ENCODE data around the gene GALT.
"Not testable (repeated sequence)": the region's sequence is repeated elsewhere in the genome, so short reads cannot be mapped to it uniquely, and the experiment has no call there.

Gene GALT

GRCh38 chr9:34627716-34628655, 18.5 kb upstream of the GALT start:
- DNase-seq (ENCODE audit: low read depth): no peak

GRCh38 chr9:34628656-34629490, 17.6 kb upstream of the GALT start, which contains the start of gene ARID3C:
Gene ARID3C (minus strand): TSS chr9:34629066. CDS start chr9:34628014, 1,052 bp downstream.
- DNase-seq (ENCODE audit: low read depth): no peak

GRCh38 chr9:34629491-34629808, 17.0 kb upstream of the GALT start:
- no peak for DNase-seq (ENCODE audit: low read depth)

- no peak for DNase-seq (ENCODE audit: low read depth)
Measured at GRCh38 chr9:34630402-34631154, 15.9 kb upstream of the GALT start.

GRCh38 chr9:34633166-34633565, 13.3 kb upstream of the GALT start:
- DNase-seq (ENCODE audit: low read depth): no peak

GRCh38 chr9:34633851-34634550, 12.5 kb upstream of the GALT start:
- peak; percentile 61 for DNase-seq (ENCODE audit: low read depth)

GRCh38 chr9:34634551-34635248, 11.8 kb upstream of the GALT start:
- DNase-seq (ENCODE audit: low read depth): no peak

GRCh38 chr9:34635556-34635955, 10.9 kb upstream of the GALT start:
- DNase-seq (ENCODE audit: low read depth): no peak

GRCh38 chr9:34636791-34637355, 9.6 kb upstream of the GALT start:
- no peak for DNase-seq (ENCODE audit: low read depth)

GRCh38 chr9:34637356-34638137, 8.9 kb upstream of the GALT start, which contains the start of gene SIGMAR1:
Gene SIGMAR1 (minus strand): TSS chr9:34637787. CDS start chr9:34637697, 90 bp downstream.
- peak; percentile 88 for DNase-seq (ENCODE audit: low read depth)

GRCh38 chr9:34638138-34638445, 8.4 kb upstream of the GALT start:
- DNase-seq (ENCODE audit: low read depth): no peak

- not testable (repeated sequence) for DNase-seq (ENCODE audit: low read depth)
Measured at GRCh38 chr9:34639322-34639721, 7.2 kb upstream of the GALT start.

GRCh38 chr9:34642679-34643078, 3.8 kb upstream of the GALT start:
- no peak for DNase-seq (ENCODE audit: low read depth)

GRCh38 chr9:34644766-34645314, 1.6 kb upstream of the GALT start:
- DNase-seq (ENCODE audit: low read depth): no peak

- no peak for DNase-seq (ENCODE audit: low read depth)
Measured at GRCh38 chr9:34647084-34647403, 569 bp downstream of the GALT start.

- DNase-seq (ENCODE audit: low read depth): no peak
Measured at GRCh38 chr9:34647651-34648050, 1.2 kb downstream of the GALT start.

GRCh38 chr9:34648673-34649072, 2.2 kb downstream of the GALT start:
- DNase-seq (ENCODE audit: low read depth): no peak

GRCh38 chr9:34650816-34651215, 4.3 kb downstream of the GALT start:
- DNase-seq (ENCODE audit: low read depth): no peak

GRCh38 chr9:34651321-34651720, 4.8 kb downstream of the GALT start:
- DNase-seq (ENCODE audit: low read depth): no peak

All from activated T-helper 1 cell treated with Interleukin-2 at 50 U/mL for 16 hours (primary cell).